Gastroesophageal sphincter (tissue), 4 donors: Measurements from ENCODE around the gene FAM72C. TPM values are rescaled to one million over a fixed set of nuclear protein-coding genes. Genes with fewer than 3 reads are reported as not detected.
"Not testable (repeated sequence)": the region's sequence is repeated elsewhere in the genome, so short reads cannot be mapped to it uniquely, and the experiment has no call there.

Experiments
- ATAC-seq: fragments of 150-250 bp; one replicate; pipeline ENCODE4 v1.9.1; 2016; ENCODE audit warnings: mild to moderate bottlenecking, moderate library complexity
- H3K27ac ChIP-seq, 4 donors: fragments of 200-600 bp; sonication (generic) in 3 of 4; 1 replicate in 3 of 4; 2 replicates in 1 of 4; pipeline ENCODE4 v1.5.1; 2016 to 2019
- H3K27me3 ChIP-seq: fragments of 200-600 bp; sonication (generic); one replicate; pipeline ENCODE4 v1.5.1; 2019
- H3K36me3 ChIP-seq, 2 donors: fragments of 200-600 bp; sonication (generic); one replicate each; pipeline ENCODE4 v1.5.1; 2019; ENCODE audit warnings: control low read depth in 1 of 2
- H3K4me1 ChIP-seq, 3 donors: fragments of 200-600 bp; sonication (generic); 1 replicate in 2 of 3; 2 replicates in 1 of 3; pipeline ENCODE4 v1.5.1; 2016 to 2019; ENCODE audit warnings: control low read depth in 2 of 3
- H3K4me3 ChIP-seq, 2 donors: fragments of 200-600 bp; sonication (generic); one replicate each; pipeline ENCODE4 v1.5.1; 2019; ENCODE audit warnings: mild to moderate bottlenecking in 1 of 2, moderate library complexity in 1 of 2
- H3K9me3 ChIP-seq, 3 donors: fragments of 200-600 bp; sonication (generic); one replicate each; pipeline ENCODE4 v1.5.1; 2017 to 2019; ENCODE audit warnings: control low read depth in 2 of 3
- WGBS, 2 donors: methylation state at CpG; one replicate each; pipeline ENCODE4 v1.1.5; 2018; ENCODE audit warnings: low coverage in 1 of 2; 5-methylcytosine and 5-hydroxymethylcytosine counted together
- small RNA-seq, 4 donors: library from RNA; depleted of rRNA; stranded (forward); fragments of <200 nt; gene quantifications; one replicate each; pipeline ENCODE3, GENCODE V24; 2016
- total RNA-seq, 4 donors: library from RNA; depleted of rRNA; stranded (reverse); fragments of >200 nt; gene quantifications; one replicate each; pipeline ENCODE4 v1.1.0, GENCODE V29; 2016
- TF ChIP-seq, protein P1 (sequence below), 4 experiments: fragments of 200-600 bp in 2 of 4; fragments of 450-650 bp in 2 of 4; sonication (generic) in 1 of 4; IDR thresholded peaks; one replicate each; pipeline ENCODE4 v1.5.1; 2017 to 2019; ENCODE audit warnings: antibody characterized with exemption in 4 of 4, mild to moderate bottlenecking in 2 of 4, moderate library complexity in 2 of 4

FAM72C gene
- total RNA-seq, 4 donors from 2014 or later: 0.13 to 1.4 (median 0.47) TPM; not detected in 1

DNA sequence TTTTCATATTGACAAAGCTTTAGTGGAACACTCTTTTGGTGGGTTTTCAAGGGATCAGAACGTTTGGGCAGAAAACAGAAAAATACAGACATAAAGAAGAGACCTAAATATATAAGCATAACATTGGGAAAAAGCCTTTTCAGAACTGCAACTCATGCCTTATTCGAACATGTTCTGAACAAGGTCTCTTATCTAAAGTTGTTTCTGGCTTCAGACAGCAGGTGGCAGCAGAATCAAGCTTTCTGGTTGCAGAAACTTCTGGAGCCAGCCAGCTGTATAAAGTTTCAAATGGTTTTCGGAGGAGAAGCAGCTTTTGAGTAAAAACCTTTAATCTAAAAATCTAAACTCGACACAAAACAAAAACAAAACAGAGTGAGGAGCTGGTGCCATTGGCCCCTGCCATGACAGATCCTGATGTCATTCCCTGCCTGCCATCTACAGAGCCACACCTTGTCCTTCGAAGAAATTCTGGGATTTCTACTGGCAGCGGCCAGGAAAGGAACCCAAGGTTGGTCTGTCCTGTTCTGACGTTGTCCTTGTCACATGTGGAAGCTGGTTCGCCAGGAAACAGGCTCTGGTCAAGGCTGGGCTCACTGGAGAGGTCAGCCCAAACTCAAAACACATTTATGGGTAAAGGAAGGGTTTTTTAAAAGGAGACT, 35.2 kb downstream of the FAM72C start:
- not testable (repeated sequence) for H3K36me3 ChIP-seq, H3K27ac ChIP-seq, H3K4me1 ChIP-seq, H3K27me3 ChIP-seq, H3K4me3 ChIP-seq, H3K9me3 ChIP-seq
- 0% methylated on average over 1 to 2 of the region's 8 CpGs for WGBS, 2 donors
- ATAC-seq: peak; percentile 57
- TF ChIP-seq, protein P1, sequence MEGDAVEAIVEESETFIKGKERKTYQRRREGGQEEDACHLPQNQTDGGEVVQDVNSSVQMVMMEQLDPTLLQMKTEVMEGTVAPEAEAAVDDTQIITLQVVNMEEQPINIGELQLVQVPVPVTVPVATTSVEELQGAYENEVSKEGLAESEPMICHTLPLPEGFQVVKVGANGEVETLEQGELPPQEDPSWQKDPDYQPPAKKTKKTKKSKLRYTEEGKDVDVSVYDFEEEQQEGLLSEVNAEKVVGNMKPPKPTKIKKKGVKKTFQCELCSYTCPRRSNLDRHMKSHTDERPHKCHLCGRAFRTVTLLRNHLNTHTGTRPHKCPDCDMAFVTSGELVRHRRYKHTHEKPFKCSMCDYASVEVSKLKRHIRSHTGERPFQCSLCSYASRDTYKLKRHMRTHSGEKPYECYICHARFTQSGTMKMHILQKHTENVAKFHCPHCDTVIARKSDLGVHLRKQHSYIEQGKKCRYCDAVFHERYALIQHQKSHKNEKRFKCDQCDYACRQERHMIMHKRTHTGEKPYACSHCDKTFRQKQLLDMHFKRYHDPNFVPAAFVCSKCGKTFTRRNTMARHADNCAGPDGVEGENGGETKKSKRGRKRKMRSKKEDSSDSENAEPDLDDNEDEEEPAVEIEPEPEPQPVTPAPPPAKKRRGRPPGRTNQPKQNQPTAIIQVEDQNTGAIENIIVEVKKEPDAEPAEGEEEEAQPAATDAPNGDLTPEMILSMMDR (IDR thresholded peaks at IDR 0.05): peak in 3 of 4 experiments; percentile 12 to 44 (median 18)

DNA sequence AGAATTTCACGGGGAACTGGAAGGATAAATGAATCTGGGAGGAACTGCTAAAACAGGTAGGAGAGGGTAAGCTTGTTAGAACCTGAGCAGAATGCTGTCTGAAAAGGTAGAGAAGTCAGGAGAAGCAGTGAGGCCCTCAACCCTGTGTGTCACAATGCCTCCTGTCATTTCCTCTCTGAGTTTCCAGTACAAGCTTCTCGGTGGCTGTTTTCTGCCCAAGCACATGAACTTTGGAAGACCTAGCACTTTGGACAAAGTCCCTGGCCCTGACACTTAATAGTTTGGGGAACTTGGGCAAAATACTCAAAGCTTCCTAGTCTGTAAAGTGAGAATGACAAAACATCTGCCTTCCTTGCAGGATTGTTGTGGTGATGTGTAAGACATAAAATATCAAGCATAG, 52.7 kb downstream of the FAM72C start:
- ATAC-seq, H3K27ac ChIP-seq, H3K9me3 ChIP-seq, H3K4me3 ChIP-seq, H3K27me3 ChIP-seq, H3K4me1 ChIP-seq, H3K36me3 ChIP-seq: not testable (repeated sequence)
- no CpG with 5 or more reads among the region's 2 CpGs for WGBS, 2 donors

DNA sequence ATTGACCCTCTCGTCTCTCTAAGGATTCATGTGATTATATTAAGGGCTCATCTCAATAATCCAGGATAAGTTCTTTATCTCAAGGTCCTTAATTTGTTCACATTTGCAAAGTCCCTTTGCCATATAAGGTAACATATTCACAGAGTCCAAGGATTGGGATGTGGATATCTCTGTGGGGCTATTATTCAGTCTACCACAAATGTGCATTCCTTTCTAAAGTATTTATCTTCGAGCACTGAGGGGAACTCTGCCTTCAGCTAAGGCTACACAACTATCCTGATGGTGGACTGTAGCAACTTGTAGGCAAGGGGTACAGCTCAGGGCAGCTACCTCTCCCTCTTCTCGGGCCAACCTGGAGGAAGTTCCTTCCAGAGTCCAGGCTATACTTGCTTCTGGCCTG, 53.2 kb downstream of the FAM72C start:
- not testable (repeated sequence) for H3K4me3 ChIP-seq, H3K27ac ChIP-seq, H3K4me1 ChIP-seq, H3K36me3 ChIP-seq, H3K9me3 ChIP-seq, ATAC-seq, H3K27me3 ChIP-seq
- no CpG with 5 or more reads among the region's 3 CpGs for WGBS, 2 donors

DNA sequence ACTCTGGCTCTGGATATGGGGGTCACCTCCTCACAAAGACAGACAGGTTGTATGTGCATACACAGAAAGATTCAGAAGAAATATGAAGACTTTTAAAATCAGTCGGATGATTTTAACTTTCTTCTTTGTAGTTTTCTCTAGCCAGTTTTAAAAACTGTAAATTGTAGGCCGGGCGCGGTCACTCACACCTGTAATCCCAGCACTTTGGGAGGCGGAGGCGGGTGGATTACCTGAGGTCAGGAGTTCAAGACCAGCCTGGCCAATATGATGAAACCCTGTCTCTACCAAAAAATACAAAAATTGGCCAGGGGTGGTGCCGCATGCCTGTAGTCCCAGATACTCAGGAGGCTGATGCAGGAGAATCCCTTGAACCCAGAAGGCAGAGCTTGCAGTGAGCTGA, 58.1 kb downstream of the FAM72C start:
- WGBS, 2 donors: 93% methylated on average over 6 of the region's 7 CpGs; no CpG with 5 or more reads in 1 of the 2 donors
- H3K4me3 ChIP-seq, H3K27ac ChIP-seq, ATAC-seq, H3K27me3 ChIP-seq, H3K4me1 ChIP-seq, H3K36me3 ChIP-seq, H3K9me3 ChIP-seq: not testable (repeated sequence)

Small RNAs within 50 kb of the gene (small RNA-seq; reads per million reads assigned to genes)
- 0 reads per million in 4 donors for gene HIST2H3PS2
